Astrocyte (in vitro differentiated cells and primary cell): Measurements from ENCODE around the gene DCTN1. TPM values are rescaled to one million over a fixed set of nuclear protein-coding genes. Genes with fewer than 3 reads are reported as not detected.

Experiments
- DNase-seq: peaks from one replicate; pipeline ENCODE4 v3.0.0-alpha.2; 2010; ENCODE audit warnings: low read depth
- FAIRE-seq: peaks from 2 replicates; lab custom pipeline; 2011; peaks lifted over from hg19 to GRCh38; lab: Jason Lieb, UNC
- H2AFZ ChIP-seq: 2 replicates; pipeline ENCODE4 v1.6.0; 2012; ENCODE audit warnings: low read depth, low read length, inconsistent platforms
- H3K27ac ChIP-seq: 2 replicates; pipeline ENCODE4 v1.5.1; 2011; ENCODE audit warnings: low read depth, low read length, inconsistent platforms
- H3K27me3 ChIP-seq: 2 replicates; pipeline ENCODE4 v1.6.0; 2011; ENCODE audit warnings: low read length, inconsistent platforms; ENCODE audit not compliant: insufficient read depth
- H3K36me3 ChIP-seq: 2 replicates; pipeline ENCODE4 v1.5.1; 2011; ENCODE audit warnings: low read length, inconsistent platforms; ENCODE audit not compliant: insufficient read depth
- H3K4me1 ChIP-seq: 2 replicates; pipeline ENCODE4 v1.5.1; 2011; ENCODE audit warnings: low read length, inconsistent platforms; ENCODE audit not compliant: insufficient read depth
- H3K4me2 ChIP-seq: 2 replicates; pipeline ENCODE4 v1.6.0; 2012; ENCODE audit warnings: low read length, inconsistent platforms
- H3K4me3 ChIP-seq: 2 replicates; pipeline ENCODE4 v1.5.1; 2011; ENCODE audit warnings: low read depth, mild to moderate bottlenecking, low read length, inconsistent platforms; ENCODE audit not compliant: insufficient read depth
- H3K79me2 ChIP-seq: 2 replicates; pipeline ENCODE4 v1.6.0; 2012; ENCODE audit warnings: mild to moderate bottlenecking, low read length, inconsistent platforms; ENCODE audit not compliant: insufficient read depth
- H3K9ac ChIP-seq: 2 replicates; pipeline ENCODE4 v1.6.0; 2012; ENCODE audit warnings: mild to moderate bottlenecking, low read length, inconsistent platforms
- H3K9me3 ChIP-seq: 2 replicates; pipeline ENCODE4 v1.5.1; 2012; ENCODE audit warnings: low read depth, mild to moderate bottlenecking, low read length, inconsistent platforms; ENCODE audit not compliant: insufficient read depth
- H4K20me1 ChIP-seq: 2 replicates; pipeline ENCODE4 v1.6.0; 2012; ENCODE audit warnings: low read length, inconsistent platforms; ENCODE audit not compliant: insufficient read depth
- H3K27ac Mint-ChIP-seq: one replicate; pipeline ENCODE4 v1.8.0; 2021; ENCODE audit warnings: mild to moderate bottlenecking, mixed read lengths; ENCODE audit not compliant: unreplicated experiment
- H3K27me3 Mint-ChIP-seq: one replicate; pipeline ENCODE4 v1.8.0; 2021; ENCODE audit warnings: low read depth, mixed read lengths; ENCODE audit not compliant: unreplicated experiment
- H3K36me3 Mint-ChIP-seq: one replicate; pipeline ENCODE4 v1.8.0; 2021; ENCODE audit warnings: low read depth, mixed read lengths; ENCODE audit not compliant: unreplicated experiment
- H3K4me1 Mint-ChIP-seq: one replicate; pipeline ENCODE4 v1.8.0; 2021; ENCODE audit warnings: low read depth, mixed read lengths; ENCODE audit not compliant: unreplicated experiment
- H3K4me3 Mint-ChIP-seq: one replicate; pipeline ENCODE4 v1.8.0; 2021; ENCODE audit warnings: mild to moderate bottlenecking, moderate library complexity, mixed read lengths; ENCODE audit not compliant: unreplicated experiment
- H3K9me3 Mint-ChIP-seq: one replicate; pipeline ENCODE4 v1.8.0; 2021; ENCODE audit warnings: mild to moderate bottlenecking, mixed read lengths; ENCODE audit not compliant: unreplicated experiment
- CTCF ChIP-seq: IDR thresholded peaks from 2 replicates; pipeline ENCODE4 v1.5.1; 2011; ENCODE audit warnings: low read depth, mild to moderate bottlenecking, inconsistent platforms, low read length, moderate library complexity; ENCODE audit not compliant: insufficient read depth
- EZH2 ChIP-seq: IDR thresholded peaks from 2 replicates; pipeline ENCODE4 v1.6.1; 2012; ENCODE audit warnings: mild to moderate bottlenecking, low read length, inconsistent platforms; ENCODE audit not compliant: insufficient read depth
- total RNA-seq: library from RNA; stranded (reverse); gene quantifications from 2 replicates; pipeline ENCODE4 v1.2.1, GENCODE V29; 2021

Gene DCTN1
- total RNA-seq, 1 donor from 2014 or later = 215 TPM

GRCh38 chr2:74387346-74387745 lies 7.2 kb upstream of the DCTN1 start:
- H3K9ac ChIP-seq = no peak overlapping the region
- Mint-ChIP-seq H3K36me3 (no peaks in the 10 kb centered on the region), H3K27ac (no peak overlapping the region), H3K4me1 (peaks cover 4% of the 10 kb centered on the region), H3K27me3 (no peaks in the 10 kb centered on the region), H3K9me3 (no peaks in the 10 kb centered on the region), H3K4me3 (no peak overlapping the region)
- DNase-seq (peak; percentile 45), FAIRE-seq (no peak)
- no peak overlapping the region for H2AFZ ChIP-seq
- peaks cover 85% of the 10 kb centered on the region for H3K79me2 ChIP-seq
- H3K4me3 ChIP-seq = no peak overlapping the region
- H4K20me1 ChIP-seq = peaks cover 72% of the 10 kb centered on the region
- H3K9me3 ChIP-seq = no peaks in the 10 kb centered on the region
- no peaks in the 10 kb centered on the region for H3K27me3 ChIP-seq
- H3K27ac ChIP-seq = no peak overlapping the region
- H3K36me3 ChIP-seq = peaks cover 3% of the 10 kb centered on the region
- H3K4me1 ChIP-seq = peaks cover 27% of the 10 kb centered on the region
- TF ChIP-seq EZH2 = no peak
- no peak for TF ChIP-seq CTCF
- peak overlapping the region; percentile 27 for H3K4me2 ChIP-seq

- Histone ChIP-seq H4K20me1 (peaks cover 87% of the 10 kb centered on the region), H2AFZ (no peak overlapping the region), H3K4me3 (no peak overlapping the region), H3K9ac (no peak overlapping the region), H3K9me3 (no peaks in the 10 kb centered on the region), H3K27ac (no peak overlapping the region), H3K36me3 (peaks cover 3% of the 10 kb centered on the region), H3K27me3 (no peaks in the 10 kb centered on the region), H3K79me2 (peaks cover 88% of the 10 kb centered on the region), H3K4me1 (peaks cover 23% of the 10 kb centered on the region), H3K4me2 (no peak overlapping the region)
- H3K27ac Mint-ChIP-seq = no peak overlapping the region
- TF ChIP-seq CTCF (no peak), EZH2 (no peak)
- peak; percentile 18 for DNase-seq
- no peak overlapping the region for H3K4me3 Mint-ChIP-seq
- no peaks in the 10 kb centered on the region for H3K9me3 Mint-ChIP-seq
- no peaks in the 10 kb centered on the region for H3K27me3 Mint-ChIP-seq
- FAIRE-seq = no peak
- peaks cover 7% of the 10 kb centered on the region for H3K4me1 Mint-ChIP-seq
- peaks cover 2% of the 10 kb centered on the region for H3K36me3 Mint-ChIP-seq
Measured at GRCh38 chr2:74385396-74385795, 5.3 kb upstream of the DCTN1 start.

- no peaks in the 10 kb centered on the region for H3K27me3 ChIP-seq
- peaks cover 3% of the 10 kb centered on the region for H3K36me3 ChIP-seq
- H3K27me3 Mint-ChIP-seq = no peaks in the 10 kb centered on the region
- H3K4me1 ChIP-seq = peaks cover 30% of the 10 kb centered on the region
- no peak overlapping the region for H3K4me3 Mint-ChIP-seq
- H3K4me3 ChIP-seq = no peak overlapping the region
- no peak overlapping the region for H2AFZ ChIP-seq
- peaks cover 15% of the 10 kb centered on the region for H3K4me1 Mint-ChIP-seq
- TF ChIP-seq CTCF (no peak), EZH2 (no peak)
- H3K36me3 Mint-ChIP-seq = peaks cover 4% of the 10 kb centered on the region
- H4K20me1 ChIP-seq = peaks cover 87% of the 10 kb centered on the region
- peaks cover 88% of the 10 kb centered on the region for H3K79me2 ChIP-seq
- FAIRE-seq (no peak), DNase-seq (peak; percentile 52)
- H3K9ac ChIP-seq = no peak overlapping the region
- no peak overlapping the region for H3K27ac ChIP-seq
- peak overlapping the region; percentile 7 for H3K4me2 ChIP-seq
- no peaks in the 10 kb centered on the region for H3K9me3 ChIP-seq
- H3K27ac Mint-ChIP-seq = no peak overlapping the region
- no peaks in the 10 kb centered on the region for H3K9me3 Mint-ChIP-seq
Measured at GRCh38 chr2:74384051-74384450, 3.9 kb upstream of the DCTN1 start.
